Measurements from ENCODE around the gene CD99.

DNA sequence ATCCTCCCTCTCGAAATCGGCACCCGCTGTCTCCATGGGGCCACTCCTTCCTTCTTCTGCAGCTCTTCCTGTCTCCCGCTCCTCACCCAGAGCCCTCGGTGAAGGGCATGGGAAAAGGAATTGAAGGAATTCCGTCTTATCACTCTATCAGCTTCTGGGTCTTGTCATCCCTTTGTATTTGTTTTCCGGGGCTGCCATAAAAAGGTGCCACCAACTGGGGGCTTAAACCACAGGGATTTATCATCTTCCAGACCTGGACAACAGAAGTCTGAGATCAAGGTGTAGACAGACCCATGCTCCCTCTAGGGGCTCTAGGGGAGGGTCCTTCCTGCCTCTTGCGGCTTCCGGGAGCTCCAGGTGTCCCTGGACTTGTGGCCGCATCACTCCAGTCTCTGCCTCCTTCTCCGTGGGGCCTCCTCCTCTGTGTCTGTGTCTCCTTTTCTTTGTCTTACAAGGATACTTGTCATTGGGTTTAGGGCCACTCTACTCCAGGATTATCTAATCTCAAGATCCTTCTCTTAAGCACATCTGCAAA lies 24.0 kb downstream of the CD99 start:
- TF ChIP-seq CTCF (IDR thresholded peaks at IDR 0.05) (no peak), ZNF425 (CRISPR knock-in tag; conservative IDR thresholded peaks at IDR 0.05) (no peak), JUN (CRISPR knock-in tag; IDR thresholded peaks at IDR 0.05) (no peak), NFYB (CRISPR knock-in tag; conservative IDR thresholded peaks at IDR 0.05; ENCODE audit: low read depth) (no peak), ZBTB21 (CRISPR knock-in tag; IDR thresholded peaks at IDR 0.05; ENCODE audit: borderline replicate concordance) (no peak), E2F4 (CRISPR knock-in tag; IDR thresholded peaks at IDR 0.05; ENCODE audit: borderline replicate concordance, low read depth) (no peak), ELF4 (CRISPR knock-in tag; IDR thresholded peaks at IDR 0.05; ENCODE audit: low read depth) (no peak), PRRX2 (CRISPR knock-in tag; IDR thresholded peaks at IDR 0.05) (no peak), TP53 (CRISPR knock-in tag; IDR thresholded peaks at IDR 0.05) (no peak), ESRRA (CRISPR knock-in tag; IDR thresholded peaks at IDR 0.05; ENCODE audit: borderline replicate concordance) (no peak), FOXK1 (CRISPR knock-in tag; IDR thresholded peaks at IDR 0.05) (no peak)
- TF ChIP-seq, protein P1, sequence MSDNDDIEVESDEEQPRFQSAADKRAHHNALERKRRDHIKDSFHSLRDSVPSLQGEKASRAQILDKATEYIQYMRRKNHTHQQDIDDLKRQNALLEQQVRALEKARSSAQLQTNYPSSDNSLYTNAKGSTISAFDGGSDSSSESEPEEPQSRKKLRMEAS (CRISPR knock-in tag; IDR thresholded peaks at IDR 0.05), result no peak
- TF ChIP-seq, protein P2, sequence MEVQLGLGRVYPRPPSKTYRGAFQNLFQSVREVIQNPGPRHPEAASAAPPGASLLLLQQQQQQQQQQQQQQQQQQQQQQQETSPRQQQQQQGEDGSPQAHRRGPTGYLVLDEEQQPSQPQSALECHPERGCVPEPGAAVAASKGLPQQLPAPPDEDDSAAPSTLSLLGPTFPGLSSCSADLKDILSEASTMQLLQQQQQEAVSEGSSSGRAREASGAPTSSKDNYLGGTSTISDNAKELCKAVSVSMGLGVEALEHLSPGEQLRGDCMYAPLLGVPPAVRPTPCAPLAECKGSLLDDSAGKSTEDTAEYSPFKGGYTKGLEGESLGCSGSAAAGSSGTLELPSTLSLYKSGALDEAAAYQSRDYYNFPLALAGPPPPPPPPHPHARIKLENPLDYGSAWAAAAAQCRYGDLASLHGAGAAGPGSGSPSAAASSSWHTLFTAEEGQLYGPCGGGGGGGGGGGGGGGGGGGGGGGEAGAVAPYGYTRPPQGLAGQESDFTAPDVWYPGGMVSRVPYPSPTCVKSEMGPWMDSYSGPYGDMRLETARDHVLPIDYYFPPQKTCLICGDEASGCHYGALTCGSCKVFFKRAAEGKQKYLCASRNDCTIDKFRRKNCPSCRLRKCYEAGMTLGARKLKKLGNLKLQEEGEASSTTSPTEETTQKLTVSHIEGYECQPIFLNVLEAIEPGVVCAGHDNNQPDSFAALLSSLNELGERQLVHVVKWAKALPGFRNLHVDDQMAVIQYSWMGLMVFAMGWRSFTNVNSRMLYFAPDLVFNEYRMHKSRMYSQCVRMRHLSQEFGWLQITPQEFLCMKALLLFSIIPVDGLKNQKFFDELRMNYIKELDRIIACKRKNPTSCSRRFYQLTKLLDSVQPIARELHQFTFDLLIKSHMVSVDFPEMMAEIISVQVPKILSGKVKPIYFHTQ (CRISPR knock-in tag; IDR thresholded peaks at IDR 0.05), result no peak

Data from WTC11 (cell line).